ENCODE data around the gene PATL1.

PATL1 gene

GRCh38 chr11:59616396-59616982 lies 52.3 kb downstream of the PATL1 start:
- peak overlapping the region; percentile 66 for H3K4me3 ChIP-seq (ENCODE audit: low read depth, low read length)
- TF ChIP-seq CTCF (IDR thresholded peaks at IDR 0.05; ENCODE audit: low read depth, low read length) (no peak), POLR2A (IDR thresholded peaks at IDR 0.05; ENCODE audit: extremely low read depth, insufficient read length) (peak; percentile 68), MYC (IDR thresholded peaks at IDR 0.05; ENCODE audit: low read depth, low read length) (peak; percentile 16; the same call in 1 of the 2 replicates)
- TF ChIP-seq, protein P1, sequence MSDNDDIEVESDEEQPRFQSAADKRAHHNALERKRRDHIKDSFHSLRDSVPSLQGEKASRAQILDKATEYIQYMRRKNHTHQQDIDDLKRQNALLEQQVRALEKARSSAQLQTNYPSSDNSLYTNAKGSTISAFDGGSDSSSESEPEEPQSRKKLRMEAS (IDR thresholded peaks at IDR 0.05; ENCODE audit: low read depth, low read length) = peak; percentile 88
- no peak for DNase-seq (ENCODE audit: low read depth)

DNA sequence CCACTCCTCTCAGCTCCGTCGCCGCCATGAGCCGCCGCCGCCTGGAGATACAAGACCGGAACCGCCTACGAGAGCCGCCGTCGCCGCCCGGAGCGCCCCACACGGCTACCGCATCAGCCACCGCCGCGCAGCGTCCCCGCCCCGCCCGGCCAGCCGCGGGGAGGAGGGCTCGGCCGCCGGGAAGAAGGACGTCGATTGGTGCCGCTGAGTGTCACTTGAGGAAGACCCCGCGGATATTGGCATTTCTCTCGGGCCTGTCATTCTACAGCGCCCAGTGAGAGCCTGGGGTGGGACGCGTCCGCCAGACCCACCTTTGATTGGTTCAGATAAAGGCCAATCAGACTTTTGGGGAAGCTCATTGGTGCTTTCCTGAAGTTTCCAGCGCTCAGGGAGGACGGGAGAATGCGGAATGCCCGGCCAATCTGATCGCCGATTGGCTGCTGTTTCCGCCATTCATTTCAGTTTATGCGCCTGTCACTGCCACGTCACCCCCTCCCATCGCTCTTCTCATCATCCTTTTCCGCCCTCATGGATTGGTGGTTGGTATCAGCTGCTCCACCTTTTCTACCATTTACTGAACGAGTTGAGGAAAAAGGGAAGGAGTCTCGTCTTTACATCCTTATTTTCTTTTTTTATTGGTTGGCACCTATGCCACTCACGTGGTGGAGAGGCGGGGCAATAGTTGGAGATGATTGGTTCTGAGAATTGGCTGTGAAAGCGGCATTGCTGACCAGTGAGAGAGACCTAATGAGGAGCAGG lies 53.0 kb downstream of the PATL1 start, which contains the start of gene OSBP:
OSBP (minus strand) TSS at position 138 of the 759 bp plus-strand sequence; CDS start at position 28, 110 bp downstream.
- peak within 1 kb of the TSS; percentile 67 for H3K4me3 ChIP-seq (ENCODE audit: low read depth, low read length)
- DNase-seq (ENCODE audit: low read depth) = peak; percentile 100
- TF ChIP-seq CTCF (IDR thresholded peaks at IDR 0.05; ENCODE audit: low read depth, low read length) (no peak), POLR2A (IDR thresholded peaks at IDR 0.05; ENCODE audit: extremely low read depth, insufficient read length) (peak; percentile 74), MYC (IDR thresholded peaks at IDR 0.05; ENCODE audit: low read depth, low read length) (peak; percentile 46; the same call in 1 of the 2 replicates)
- TF ChIP-seq, protein P1 (IDR thresholded peaks at IDR 0.05; ENCODE audit: low read depth, low read length) = no peak; the same call in 1 of the 2 replicates

DNA sequence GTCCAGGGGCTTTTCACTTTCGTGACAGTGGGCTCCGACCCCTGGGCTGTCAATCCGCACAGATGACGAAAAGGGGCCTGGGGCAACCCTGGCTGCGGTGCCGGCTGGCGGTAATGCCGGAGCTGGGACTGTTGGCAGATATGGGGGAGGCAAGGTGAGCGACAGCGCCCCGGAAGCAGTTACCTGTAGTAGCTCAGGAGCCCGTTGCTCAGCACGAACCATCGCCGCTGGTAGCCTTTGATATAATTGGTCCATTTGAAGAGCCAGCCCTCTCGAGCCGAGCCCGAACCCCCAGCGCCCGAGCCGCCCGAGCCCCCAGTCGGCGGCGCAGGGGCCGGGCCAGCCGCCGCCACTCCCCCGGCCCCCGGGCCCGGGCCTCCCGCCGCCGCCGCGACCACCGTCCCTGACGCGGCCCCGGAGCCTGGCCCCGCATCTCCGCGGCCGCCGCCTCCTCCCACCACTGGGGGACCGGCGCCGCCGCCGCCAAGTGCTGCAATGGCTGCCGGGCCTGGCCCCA lies 53.7 kb downstream of the PATL1 start:
- TF ChIP-seq, protein P1 (IDR thresholded peaks at IDR 0.05; ENCODE audit: low read depth, low read length) = no peak
- no peak for TF ChIP-seq MYC (IDR thresholded peaks at IDR 0.05; ENCODE audit: low read depth, low read length)
- no peak for TF ChIP-seq POLR2A (IDR thresholded peaks at IDR 0.05; ENCODE audit: extremely low read depth, insufficient read length)
- TF ChIP-seq CTCF (IDR thresholded peaks at IDR 0.05; ENCODE audit: low read depth, low read length) = no peak
- peak overlapping the region; percentile 67 for H3K4me3 ChIP-seq (ENCODE audit: low read depth, low read length)
- peak; percentile 43 for DNase-seq (ENCODE audit: low read depth)

- TF ChIP-seq MYC (IDR thresholded peaks at IDR 0.05; ENCODE audit: low read depth, low read length) = no peak
- TF ChIP-seq CTCF (IDR thresholded peaks at IDR 0.05; ENCODE audit: low read depth, low read length) = no peak
- TF ChIP-seq, protein P1 (IDR thresholded peaks at IDR 0.05; ENCODE audit: low read depth, low read length) = no peak
- TF ChIP-seq POLR2A (IDR thresholded peaks at IDR 0.05; ENCODE audit: extremely low read depth, insufficient read length) = no peak
- H3K4me3 ChIP-seq (ENCODE audit: low read depth, low read length) = peak overlapping the region; percentile 67
- DNase-seq (ENCODE audit: low read depth) = peak; percentile 41
Measured at GRCh38 chr11:59614277-59615119, 54.3 kb downstream of the PATL1 start.
